ENCODE measurements around the gene IPO7. TPM values are rescaled to one million over a fixed set of nuclear protein-coding genes. Genes with fewer than 3 reads are reported as not detected.

The IPO7 gene
- total RNA-seq, 1 experiment from 2014 or later = 145 TPM

DNA sequence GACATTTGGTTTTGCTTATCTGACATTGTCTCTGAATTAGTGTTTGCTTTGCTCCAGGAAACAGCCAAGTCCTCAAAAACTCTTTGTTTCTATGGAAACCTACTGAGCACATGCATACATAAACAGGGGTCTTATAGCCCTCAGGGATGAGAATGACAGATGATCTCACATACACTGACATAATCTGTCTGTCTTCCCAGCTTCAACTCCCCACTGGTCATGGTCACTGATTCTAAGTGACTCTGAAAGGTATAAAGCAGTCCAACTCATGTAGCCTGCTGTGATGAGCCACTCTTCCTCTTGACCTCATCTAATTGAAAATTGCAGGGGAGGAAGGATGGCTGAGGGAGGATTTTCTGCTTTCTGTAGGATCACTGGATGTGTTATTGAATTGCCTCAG lies 89.0 kb downstream of the IPO7 start:
- Mint-ChIP-seq H3K9me3 (ENCODE audit: unreplicated experiment) (no peaks in the 10 kb centered on the region), H3K4me1 (ENCODE audit: insufficient read depth, unreplicated experiment) (no peaks in the 10 kb centered on the region), H3K27ac (ENCODE audit: low read depth, unreplicated experiment) (no peak overlapping the region), H3K4me3 (ENCODE audit: unreplicated experiment) (no peak overlapping the region), H3K36me3 (ENCODE audit: insufficient read depth, unreplicated experiment) (peaks cover 70% of the 10 kb centered on the region), H3K27me3 (ENCODE audit: insufficient read depth, unreplicated experiment) (no peaks in the 10 kb centered on the region)
- no peak for TF ChIP-seq CTCF (IDR thresholded peaks at IDR 0.05; ENCODE audit: unreplicated experiment)
- BruUV-seq (replicated peaks) = no TSS peak
- POLR2A ChIA-PET = interaction anchor here (4.7 kb wide), 1 partner anchor 13 kb away, joined by 42 read pairs; the partner anchor contains the start of gene ZNF143
- DNase-seq (ENCODE audit: unreplicated experiment) = no peak
- CTCF ChIA-PET = interaction anchor here (2.9 kb wide), 1 partner anchor 33 kb away, joined by 18 read pairs; no protein-coding TSS in a partner anchor
- intact Hi-C loops (cut with micrococcal nuclease) = no loop called here

GRCh38 chr11:9479899-9480298 lies 95.4 kb downstream of the IPO7 start:
- Mint-ChIP-seq H3K4me3 (ENCODE audit: unreplicated experiment) (no peak overlapping the region), H3K27me3 (ENCODE audit: insufficient read depth, unreplicated experiment) (no peaks in the 10 kb centered on the region), H3K9me3 (ENCODE audit: unreplicated experiment) (no peaks in the 10 kb centered on the region), H3K27ac (ENCODE audit: low read depth, unreplicated experiment) (no peak overlapping the region), H3K4me1 (ENCODE audit: insufficient read depth, unreplicated experiment) (no peaks in the 10 kb centered on the region), H3K36me3 (ENCODE audit: insufficient read depth, unreplicated experiment) (peaks cover 49% of the 10 kb centered on the region)
- no peak for TF ChIP-seq CTCF (IDR thresholded peaks at IDR 0.05; ENCODE audit: unreplicated experiment)
- ChIA-PET POLR2A (interaction anchor here (1.9 kb wide), 1 partner anchor 19 kb away, joined by 6 read pairs; the partner anchor contains the start of gene ZNF143), CTCF (no interaction called here)
- intact Hi-C loops (cut with micrococcal nuclease) = no loop called here
- DNase-seq (ENCODE audit: unreplicated experiment) = no peak
- no TSS peak for BruUV-seq (replicated peaks)

- intact Hi-C loops (cut with micrococcal nuclease) = no loop called here
- H3K27ac Mint-ChIP-seq (ENCODE audit: low read depth, unreplicated experiment) = peak overlapping the region; percentile 76
- TF ChIP-seq CTCF (IDR thresholded peaks at IDR 0.05; ENCODE audit: unreplicated experiment) = no peak
- DNase-seq (ENCODE audit: unreplicated experiment) = no peak
- no TSS peak for BruUV-seq (replicated peaks)
- peaks cover 9% of the 10 kb centered on the region for H3K4me1 Mint-ChIP-seq (ENCODE audit: insufficient read depth, unreplicated experiment)
- POLR2A ChIA-PET = interaction anchor here (0.5 to 2.0 kb wide), 3 partner anchors 27 to 86 kb away, joined by 3 to 9 read pairs (median 3); partner anchors contain the start of gene ZNF143
- CTCF ChIA-PET = interaction anchor here (0.6 to 4.0 kb wide), 2 partner anchors 18 to 22 kb away, joined by 3 to 24 read pairs; no protein-coding TSS in a partner anchor
- H3K36me3 Mint-ChIP-seq (ENCODE audit: insufficient read depth, unreplicated experiment) = peaks cover 28% of the 10 kb centered on the region
- no peaks in the 10 kb centered on the region for H3K27me3 Mint-ChIP-seq (ENCODE audit: insufficient read depth, unreplicated experiment)
- no peak overlapping the region for H3K4me3 Mint-ChIP-seq (ENCODE audit: unreplicated experiment)
- no peaks in the 10 kb centered on the region for H3K9me3 Mint-ChIP-seq (ENCODE audit: unreplicated experiment)
These were observed 104.8 kb downstream of the IPO7 start for GRCh38 chr11:9489080-9489765.

GRCh38 chr11:9490376-9490775 lies 105.9 kb downstream of the IPO7 start:
- Mint-ChIP-seq H3K9me3 (ENCODE audit: unreplicated experiment) (no peaks in the 10 kb centered on the region), H3K27ac (ENCODE audit: low read depth, unreplicated experiment) (no peak overlapping the region), H3K4me1 (ENCODE audit: insufficient read depth, unreplicated experiment) (peaks cover 9% of the 10 kb centered on the region), H3K4me3 (ENCODE audit: unreplicated experiment) (no peak overlapping the region), H3K36me3 (ENCODE audit: insufficient read depth, unreplicated experiment) (peaks cover 36% of the 10 kb centered on the region), H3K27me3 (ENCODE audit: insufficient read depth, unreplicated experiment) (no peaks in the 10 kb centered on the region)
- BruUV-seq (replicated peaks) = no TSS peak
- no peak for DNase-seq (ENCODE audit: unreplicated experiment)
- TF ChIP-seq CTCF (IDR thresholded peaks at IDR 0.05; ENCODE audit: unreplicated experiment) = no peak
- ChIA-PET CTCF (interaction anchor here (0.6 to 4.0 kb wide), 5 partner anchors 16 to 325 kb away, joined by 3 to 24 read pairs (median 4); no protein-coding TSS in a partner anchor), POLR2A (interaction anchor here (0.6 to 2.0 kb wide), 2 partner anchors 30 to 144 kb away, joined by 3 to 9 read pairs; partner anchors contain the start of gene ZNF143)
- intact Hi-C loops (cut with micrococcal nuclease) = no loop called here

Measured in MCF 10A (cell line).